NCI-H524 treated with DMSO at 0.1 percent for 48 hours (cell line): ENCODE data around the gene PDIA4.
"Not testable (repeated sequence)": the region's sequence is repeated elsewhere in the genome, so short reads cannot be mapped to it uniquely, and the experiment has no call there.

Experiments used
- DNase-seq: peaks from one replicate; lab custom pipeline; 2025; lab: John Stamatoyannopoulos, UW

Gene PDIA4, protein sequence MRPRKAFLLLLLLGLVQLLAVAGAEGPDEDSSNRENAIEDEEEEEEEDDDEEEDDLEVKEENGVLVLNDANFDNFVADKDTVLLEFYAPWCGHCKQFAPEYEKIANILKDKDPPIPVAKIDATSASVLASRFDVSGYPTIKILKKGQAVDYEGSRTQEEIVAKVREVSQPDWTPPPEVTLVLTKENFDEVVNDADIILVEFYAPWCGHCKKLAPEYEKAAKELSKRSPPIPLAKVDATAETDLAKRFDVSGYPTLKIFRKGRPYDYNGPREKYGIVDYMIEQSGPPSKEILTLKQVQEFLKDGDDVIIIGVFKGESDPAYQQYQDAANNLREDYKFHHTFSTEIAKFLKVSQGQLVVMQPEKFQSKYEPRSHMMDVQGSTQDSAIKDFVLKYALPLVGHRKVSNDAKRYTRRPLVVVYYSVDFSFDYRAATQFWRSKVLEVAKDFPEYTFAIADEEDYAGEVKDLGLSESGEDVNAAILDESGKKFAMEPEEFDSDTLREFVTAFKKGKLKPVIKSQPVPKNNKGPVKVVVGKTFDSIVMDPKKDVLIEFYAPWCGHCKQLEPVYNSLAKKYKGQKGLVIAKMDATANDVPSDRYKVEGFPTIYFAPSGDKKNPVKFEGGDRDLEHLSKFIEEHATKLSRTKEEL

DNA sequence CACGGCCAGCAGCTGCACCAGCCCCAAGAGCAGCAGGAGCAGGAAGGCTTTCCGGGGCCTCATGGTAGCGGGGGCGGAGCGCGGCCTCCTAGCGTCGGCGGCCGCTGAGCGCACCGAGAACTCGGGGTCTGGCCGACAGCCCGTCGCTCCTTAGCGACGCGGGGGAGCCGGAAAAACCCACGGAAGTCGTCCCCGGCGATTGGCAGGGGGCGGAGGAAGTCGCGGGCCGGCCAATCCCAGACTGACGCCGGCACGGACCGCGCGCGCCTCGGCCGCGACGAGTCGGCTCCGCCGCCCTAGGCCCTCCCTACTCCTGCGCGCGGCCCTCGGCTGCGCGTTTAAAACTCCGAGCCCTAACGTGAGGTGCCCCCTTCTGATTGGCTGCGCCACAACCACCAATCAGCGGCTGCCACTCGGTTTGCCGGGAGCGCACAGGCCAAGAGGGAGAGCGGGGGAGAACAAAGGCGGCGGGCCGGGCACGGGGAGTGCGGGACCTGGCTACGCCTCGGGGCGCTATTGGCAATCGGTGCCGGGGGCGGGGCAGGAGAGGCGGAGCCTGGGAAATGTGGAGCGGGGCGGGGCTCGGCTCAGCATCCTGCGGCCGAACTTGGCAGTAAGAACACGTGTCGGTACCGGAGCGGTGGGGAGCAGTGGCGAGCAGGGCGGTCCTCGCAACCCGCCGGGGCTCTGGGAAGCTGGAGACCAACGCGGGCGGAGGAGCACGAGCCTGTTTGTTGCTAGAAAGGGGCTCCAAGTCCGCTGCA, at the start of gene PDIA4:
TSS of gene PDIA4 (minus strand) at position 160 of the 764 bp plus-strand sequence. CDS start at position 63, 97 bp downstream.
- DNase-seq = peak; percentile 94

DNA sequence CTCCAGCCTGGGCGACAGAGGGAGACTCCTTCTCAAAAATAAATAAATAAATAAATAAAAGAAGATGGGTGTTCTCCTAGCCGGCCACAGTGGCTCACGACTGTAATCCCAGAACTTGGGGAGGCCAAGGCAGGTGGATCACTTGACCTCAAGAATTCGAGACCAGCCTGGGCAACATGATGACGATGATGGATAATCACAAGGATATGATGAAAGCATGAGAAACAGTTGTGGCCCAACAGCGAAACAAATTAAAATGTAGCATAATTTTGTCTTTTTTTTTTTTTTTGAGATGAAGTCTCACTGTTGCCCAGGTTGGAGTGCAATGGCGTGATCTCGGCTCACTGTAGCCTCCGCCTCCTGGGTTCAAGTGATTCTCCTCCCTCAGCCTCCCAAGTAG, 49.3 kb upstream of the PDIA4 start:
- no peak for DNase-seq

DNA sequence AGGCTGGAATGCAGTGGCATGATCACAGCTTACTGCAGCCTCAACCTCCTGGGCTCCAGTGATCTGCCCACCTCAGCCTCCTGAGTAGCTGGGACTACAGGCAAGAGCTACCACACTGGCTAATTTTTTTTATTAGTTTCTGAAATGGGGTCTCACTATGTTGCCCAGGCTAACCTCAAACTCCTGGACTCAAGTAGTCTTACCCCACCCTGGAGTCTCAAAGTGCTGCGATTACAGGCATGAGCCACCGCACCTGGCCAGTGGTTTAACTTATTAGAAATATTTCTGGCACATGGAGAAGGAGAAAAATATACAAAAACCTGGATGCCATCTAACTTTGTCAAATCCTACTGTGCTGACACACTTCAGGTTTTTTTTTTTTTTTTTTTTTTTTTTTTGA, 47.0 kb upstream of the PDIA4 start:
- no peak for DNase-seq

DNA sequence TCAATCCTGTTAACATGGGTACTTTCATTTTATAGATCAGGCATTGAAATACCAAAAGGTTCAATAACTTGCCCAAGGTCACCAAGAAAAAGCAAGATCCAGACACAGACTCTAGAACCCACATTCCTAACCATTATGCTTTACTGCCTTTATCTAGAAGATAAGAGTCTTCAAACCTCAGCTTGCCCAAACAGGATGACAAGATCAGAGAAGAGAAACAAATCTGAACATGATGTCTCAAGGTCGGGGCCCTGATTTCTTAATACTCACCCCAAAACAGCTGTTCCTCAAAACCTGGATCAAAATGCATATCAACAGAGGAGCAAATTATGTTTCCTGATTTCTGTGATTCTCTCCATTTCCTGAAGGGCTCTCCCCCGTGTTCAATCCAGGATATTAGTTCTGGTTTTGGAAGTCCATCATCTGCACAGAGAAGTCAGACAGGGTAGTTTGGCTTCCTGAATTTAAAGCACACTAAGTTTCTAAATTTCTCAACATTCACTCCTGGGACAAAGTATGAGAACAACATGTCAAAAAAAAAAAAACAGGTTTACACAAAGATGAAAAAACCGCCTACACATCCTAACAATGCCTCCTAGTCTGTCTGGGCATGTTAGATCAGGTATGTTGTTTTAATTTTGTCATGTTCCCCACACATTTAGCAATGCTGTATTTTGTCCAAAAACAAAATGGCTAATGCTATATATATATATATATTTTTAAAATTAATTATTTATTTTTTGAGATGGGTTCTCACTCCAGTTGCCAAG, 46.0 kb upstream of the PDIA4 start:
- DNase-seq = no peak

DNA sequence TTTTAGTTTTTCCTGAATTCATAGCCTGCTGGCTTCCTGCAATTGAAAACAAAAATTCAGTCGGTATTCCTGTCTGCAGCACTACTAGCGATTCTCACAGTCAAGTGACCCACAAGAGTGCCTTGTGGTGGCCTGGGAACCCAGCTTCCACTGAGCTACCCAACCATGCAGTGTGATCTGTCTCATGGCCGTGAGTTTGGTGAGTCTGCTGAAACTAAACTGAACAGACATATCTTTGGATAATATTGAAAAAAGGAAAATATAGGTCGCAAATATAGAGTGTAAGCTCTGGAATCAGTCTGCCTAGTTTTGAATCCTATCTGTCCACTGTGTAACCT, 44.1 kb upstream of the PDIA4 start:
- no peak for DNase-seq

DNA sequence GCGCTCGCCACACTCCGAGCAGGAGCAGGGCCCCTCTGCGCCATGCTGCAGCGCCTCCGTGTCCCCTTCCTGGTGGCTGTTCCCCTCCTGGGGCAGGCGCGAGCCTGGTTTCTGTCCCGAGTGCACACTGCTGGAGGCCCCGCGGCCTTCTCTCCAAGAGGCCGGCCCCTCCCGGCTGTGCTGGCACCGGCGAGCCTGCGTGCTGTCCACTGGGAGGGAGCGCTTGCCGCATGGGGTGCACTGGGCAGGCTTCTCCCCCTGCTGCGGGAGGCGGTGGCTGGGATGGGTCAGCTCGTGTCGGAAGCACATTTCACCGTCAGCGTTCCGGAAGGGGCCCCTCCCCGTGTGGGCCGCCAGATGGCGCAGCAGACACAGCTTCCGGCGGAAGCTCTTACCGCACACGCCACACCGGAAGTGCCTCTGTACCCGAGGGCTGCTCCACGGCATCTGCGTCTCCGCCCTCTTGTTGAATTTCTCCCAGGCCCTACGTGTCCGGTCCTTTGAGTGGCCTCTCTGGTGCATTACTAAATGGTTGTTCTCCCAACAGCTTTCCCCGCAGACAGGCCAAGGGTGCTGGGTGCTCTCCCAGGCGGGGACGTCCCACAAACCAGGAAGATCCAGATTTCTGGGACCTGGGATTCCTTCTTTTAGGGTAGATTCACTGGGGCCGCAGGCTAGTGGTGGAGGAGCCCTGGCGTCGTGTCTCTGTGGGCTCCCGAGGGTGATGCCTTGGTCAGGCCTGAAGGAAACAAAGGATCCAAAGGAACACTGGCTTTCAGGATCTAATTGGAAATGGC, 43.5 kb upstream of the PDIA4 start:
- no peak for DNase-seq

DNA sequence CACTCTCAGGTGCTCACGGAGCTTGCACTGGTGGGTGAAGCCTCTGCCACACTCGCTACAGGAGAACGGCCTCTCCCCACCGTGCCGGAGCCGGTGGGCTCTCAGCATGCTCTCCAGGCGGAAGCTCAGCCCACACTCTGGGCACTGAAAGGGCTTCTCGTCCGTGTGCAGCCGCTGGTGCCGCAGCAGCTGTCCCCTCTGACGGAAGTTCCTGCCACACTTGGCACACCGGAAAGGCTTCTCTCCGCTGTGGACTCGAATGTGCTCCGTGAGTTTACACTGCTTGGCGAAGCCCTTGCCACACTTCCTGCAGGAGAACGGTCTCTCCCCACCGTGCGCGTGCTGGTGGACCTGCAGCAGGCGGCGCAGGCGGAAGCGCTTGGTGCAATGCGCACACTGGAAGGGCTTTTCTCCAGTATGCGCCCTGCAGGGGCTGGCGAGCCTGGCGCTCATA, 42.9 kb upstream of the PDIA4 start:
- no peak for DNase-seq

DNA sequence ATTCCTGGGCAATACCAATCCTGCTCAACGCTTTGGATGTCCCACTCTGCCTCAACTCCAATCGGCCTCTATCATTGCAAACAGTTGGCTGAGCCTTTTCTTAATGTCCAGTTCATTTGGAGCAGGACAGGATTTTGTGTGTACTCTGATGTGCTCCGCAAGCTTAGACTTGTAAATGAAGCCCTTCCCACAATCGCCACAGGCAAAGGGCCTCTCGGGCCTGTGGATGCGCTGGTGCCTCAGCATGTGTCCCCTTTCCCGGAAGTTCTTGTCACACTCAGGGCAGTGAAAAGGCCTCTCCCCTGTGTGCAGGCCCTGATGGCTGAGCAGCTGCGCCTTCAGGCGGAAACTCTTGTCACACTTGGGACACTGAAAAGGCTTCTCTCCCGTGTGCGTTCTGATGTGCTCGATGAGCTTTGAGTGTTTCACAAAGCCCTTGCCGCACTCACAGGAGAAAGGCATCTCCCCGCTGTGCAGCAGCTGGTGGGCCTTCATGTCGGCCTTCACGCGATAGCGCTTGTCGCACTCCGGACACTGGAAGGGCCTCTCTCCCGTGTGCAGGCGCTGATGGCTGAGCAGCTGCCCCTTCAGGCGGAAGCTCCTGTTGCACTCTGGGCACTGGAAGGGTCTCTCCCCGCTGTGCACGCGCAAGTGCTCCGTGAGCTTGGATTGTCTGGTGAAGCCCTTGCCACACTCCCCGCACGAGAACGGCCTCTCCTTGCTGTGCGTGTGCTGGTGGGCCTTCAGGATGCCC, 42.2 kb upstream of the PDIA4 start:
- no peak for DNase-seq

DNA sequence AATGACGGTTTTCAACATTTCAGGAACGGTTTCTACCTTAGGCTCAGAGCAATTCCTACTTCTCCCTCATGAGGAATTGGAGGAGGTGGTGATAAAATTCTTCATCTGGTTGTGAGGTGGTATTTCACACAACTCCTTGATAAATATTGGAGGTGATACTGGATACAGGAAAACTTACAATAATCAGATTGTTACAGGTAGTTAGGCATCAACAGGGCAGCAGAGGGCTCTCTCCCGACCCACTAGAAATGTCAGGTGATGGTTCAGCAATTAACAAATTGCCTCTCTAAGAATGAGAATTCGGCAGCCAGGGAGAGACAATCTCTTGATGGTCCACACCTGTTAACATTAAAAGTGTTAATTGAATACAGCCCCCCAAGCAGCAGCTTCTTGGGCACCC, 39.6 kb upstream of the PDIA4 start:
- no peak for DNase-seq

DNA sequence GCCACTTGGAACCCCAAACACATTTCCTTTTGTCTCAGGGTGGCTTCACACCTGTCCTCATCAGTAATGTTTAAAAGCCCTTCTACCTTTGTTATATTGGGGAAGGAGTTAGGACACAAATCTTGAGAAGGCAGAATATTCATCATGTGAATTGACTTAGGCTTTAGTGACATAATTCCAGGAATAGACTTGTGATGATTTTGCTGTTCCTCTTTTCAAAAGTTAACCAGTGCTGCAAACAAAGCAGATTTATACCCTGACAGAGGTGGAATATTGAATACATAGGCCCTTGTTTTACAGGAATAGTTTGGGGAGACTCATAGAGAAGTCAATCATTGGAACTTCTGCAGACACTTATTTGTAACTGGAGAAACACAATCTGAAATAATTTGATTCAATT, 35.2 kb upstream of the PDIA4 start:
- DNase-seq = no peak

DNA sequence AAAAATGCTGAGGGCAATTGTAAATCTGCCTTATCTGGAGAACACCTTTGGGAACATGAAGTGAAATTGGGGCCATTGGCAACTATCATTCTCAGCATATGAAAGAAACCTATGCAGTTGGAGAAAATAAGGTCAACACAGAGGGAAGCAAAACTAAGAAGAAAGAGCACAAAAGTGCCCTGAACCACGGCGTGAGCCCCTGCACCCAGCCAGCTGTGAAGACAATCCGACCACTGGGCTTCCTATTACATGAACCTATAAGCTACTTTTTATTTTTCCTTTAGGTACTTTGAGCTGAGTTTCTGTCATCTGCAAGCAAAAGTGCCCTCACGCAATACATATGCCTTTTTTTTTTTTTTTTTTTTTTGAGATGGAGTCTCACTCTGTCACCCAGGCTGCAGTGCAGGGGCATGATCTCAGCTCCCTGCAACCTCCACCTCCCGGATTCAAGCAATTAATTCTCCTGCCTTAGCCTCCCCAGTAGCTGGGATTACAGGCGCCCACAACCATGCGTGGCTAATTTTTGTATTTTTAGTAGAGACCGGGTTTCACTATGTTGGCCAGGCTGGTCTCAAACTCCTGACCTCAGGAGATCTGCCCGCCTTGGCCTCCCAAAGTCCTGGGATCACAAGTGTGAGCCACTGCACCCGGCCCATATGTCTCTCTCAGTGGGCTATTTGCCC, 34.1 kb upstream of the PDIA4 start:
- DNase-seq = not testable (repeated sequence)

DNA sequence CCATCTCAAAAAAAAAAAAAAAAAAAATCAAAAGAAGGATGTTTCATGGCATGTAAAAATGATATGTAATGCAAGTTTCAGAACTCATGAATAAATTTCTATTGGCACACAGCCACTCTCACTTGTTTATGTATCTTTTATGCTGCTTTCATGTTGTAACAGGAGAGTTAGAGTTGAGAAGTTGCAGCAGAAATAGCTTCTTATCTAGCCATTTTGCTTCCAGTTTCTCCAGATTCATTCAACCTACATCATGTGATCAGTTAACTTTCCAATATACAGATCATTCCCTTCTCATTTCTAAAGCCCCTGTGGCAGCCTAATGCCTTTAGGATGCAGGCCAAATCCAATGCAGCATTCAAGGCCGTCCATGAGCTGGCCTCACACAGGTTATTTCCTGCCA, 31.9 kb upstream of the PDIA4 start:
- DNase-seq = no peak

DNA sequence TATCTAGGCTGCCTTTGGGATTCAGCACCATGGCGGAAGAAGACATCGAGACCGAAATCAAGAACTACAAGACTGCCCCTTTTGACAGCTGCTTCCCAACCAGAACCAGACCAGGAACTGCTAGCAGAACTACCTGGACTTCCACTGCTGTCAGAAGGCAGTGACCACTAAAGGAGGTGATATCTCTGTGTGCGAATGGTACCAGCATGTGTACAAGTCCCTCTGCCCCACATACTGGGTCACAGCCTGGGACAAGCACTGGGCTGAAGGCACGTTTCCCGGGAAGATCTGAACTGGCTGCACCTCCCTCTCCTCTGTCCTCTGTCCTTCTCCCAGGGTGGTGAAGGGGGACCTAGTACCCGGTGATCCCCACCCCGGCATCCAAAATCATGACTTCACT, 25.6 kb upstream of the PDIA4 start:
- no peak for DNase-seq

DNA sequence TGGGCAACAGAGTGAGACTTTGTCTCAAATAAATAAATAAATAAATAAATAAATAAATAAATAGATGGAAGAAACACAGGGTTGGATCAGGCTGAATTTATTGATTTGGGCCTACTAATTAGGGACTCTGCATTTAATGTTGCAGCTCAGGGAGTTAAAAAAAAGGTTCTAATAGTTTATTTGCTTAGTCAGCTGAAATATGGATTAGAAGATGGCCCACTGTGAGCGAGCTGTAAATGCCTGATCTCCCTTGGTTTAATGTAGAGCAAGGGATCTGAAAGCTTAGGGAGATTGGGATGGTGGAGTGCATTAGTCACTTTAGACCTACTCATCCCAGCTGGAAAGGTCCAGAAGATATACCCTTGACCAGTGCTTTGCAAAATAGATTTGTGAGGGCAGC, 25.1 kb upstream of the PDIA4 start:
- no peak for DNase-seq

DNA sequence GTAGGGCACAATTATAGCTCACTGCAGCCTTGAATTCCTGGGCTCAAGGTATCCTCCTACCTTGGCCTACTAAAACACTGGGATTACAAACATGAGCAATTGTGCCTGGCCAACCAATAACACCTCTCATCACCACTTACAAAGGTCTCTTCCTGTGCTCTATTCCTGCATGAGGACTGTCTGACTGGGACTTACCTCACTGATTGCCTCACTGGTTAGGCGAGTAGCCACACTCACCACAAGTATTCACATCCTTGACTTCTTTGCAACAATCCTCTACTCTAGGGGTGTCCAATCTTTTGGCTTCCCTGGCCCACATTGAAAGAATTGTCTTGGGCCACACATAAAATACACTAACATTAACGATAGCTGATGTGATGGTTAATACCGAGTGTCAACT, 22.6 kb upstream of the PDIA4 start:
- DNase-seq = no peak

DNA sequence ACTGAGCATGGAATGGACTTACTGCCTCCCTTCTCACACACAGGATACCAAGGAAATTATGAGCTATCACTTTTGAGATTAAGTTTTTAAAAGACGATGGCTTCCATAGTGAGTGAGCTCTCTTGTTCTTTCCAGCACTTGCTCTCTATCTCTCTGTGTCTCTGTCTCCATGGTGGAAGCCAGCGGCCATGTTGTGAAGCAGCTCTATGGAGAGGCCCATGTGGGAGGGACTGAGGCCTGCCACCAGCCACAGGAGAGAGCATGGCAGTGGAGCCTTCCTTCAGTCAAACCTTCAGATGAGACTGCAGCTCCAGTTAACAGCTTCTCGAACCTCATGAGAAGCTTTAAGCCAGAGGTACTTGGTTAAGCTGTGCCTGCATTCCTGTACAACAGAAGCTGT, 20.5 kb upstream of the PDIA4 start:
- DNase-seq = no peak

DNA sequence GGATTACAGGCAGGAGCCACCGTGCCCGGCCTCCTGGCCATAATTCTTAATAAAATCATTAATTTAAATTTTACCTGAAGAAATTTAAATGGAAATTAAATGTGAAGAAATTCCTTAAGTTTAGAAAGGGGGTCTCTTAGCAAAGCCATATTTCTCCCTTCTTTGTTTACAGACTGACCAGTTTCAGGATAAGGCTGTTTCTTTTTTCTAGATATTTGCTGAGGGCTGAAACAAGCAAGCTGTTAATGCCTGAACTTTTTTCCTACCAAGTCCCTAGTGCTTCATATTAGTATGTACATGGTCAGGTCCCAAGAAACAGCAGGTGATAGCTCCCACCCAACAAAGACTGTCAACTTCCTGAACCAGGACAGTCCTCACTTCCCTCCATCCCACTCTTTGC, 18.1 kb upstream of the PDIA4 start:
- no peak for DNase-seq

DNA sequence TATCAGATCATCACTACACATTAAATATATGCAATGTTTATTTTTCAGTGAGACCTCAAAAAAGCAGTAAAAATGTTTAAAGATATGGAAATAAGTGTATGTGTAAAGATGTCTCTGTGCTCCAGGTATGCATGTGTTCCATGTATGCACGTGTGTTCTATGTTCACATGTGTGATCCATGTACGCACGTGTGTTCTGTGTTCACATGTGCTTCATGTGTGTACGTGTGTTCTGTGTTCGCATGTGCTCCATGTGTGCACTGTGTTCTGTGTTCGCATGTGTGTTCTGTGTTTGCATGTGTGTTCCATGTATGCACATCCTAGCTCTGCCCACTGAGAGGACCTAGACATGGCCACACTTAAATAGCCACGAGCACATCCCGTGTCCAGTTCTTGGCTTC, 15.6 kb upstream of the PDIA4 start:
- no peak for DNase-seq

DNA sequence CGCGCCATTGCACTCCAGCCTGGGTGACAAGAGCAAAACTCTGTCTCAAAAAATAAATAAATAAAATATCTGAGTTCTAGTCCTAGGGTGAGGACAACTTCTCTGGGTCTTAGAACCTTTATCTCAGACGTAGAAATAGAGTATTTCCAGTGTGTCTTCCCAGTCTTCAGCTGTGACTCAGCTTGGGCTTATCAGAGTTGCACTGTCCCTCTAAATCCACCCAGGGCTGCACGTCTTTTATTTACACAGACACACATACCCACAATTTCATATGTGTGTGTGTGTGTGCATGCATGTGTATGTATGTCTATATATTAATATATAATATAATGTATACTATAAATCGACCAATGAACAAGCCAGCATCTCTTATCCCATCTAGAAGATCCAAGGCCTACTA, 13.0 kb upstream of the PDIA4 start:
- DNase-seq = no peak

DNA sequence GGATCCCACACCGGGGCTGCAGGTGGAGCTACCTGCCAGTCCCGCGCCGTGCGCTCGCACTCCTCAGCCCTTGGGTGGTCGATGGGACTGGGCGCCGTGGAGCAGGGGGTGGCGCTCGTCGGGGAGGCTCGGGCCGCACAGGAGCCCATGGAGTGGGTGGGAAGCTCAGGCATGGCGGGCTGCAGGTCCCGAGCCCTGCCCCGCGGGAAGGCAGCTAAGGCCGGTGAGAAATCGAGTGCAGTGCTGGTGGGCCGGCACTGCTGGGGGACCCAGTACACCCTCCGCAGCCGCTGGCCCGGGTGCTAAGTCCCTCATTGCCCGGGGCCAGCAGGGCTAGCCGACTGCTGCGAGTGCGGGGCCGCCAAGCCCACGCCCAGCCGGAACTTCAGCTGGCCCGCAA, 10.3 kb upstream of the PDIA4 start:
- not testable (repeated sequence) for DNase-seq
